Measurements from ENCODE around the gene DAAM2. TPM values are rescaled to one million over a fixed set of nuclear protein-coding genes. Genes with fewer than 3 reads are reported as not detected.

DAAM2 gene
- total RNA-seq, 6 donors from 2014 or later, result 21.0 to 81.7 (median 31.9) TPM

GRCh38 chr6:39907871-39908575 lies 115.8 kb downstream of the DAAM2 start:
- no peak for DNase-seq
- Histone ChIP-seq H3K4me3 (no peak overlapping the region), H3K4me1 (no peaks in the 10 kb centered on the region), H3K27ac (no peak overlapping the region), H3K9me3 (no peaks in the 10 kb centered on the region), H3K27me3 (no peaks in the 10 kb centered on the region), H3K36me3 (peaks cover 0 to 63% (median 30%) of the 10 kb centered on the region in 4 donors)
- ATAC-seq (ENCODE audit: low FRiP score in 2 of 2), result no peak
- WGBS, 2 donors, result 85 to 97% methylated on average over 5 of the region's 5 CpGs
- TF ChIP-seq EP300 (IDR thresholded peaks at IDR 0.05) (no peak), POLR2AphosphoS5 (IDR thresholded peaks at IDR 0.05) (no peak), POLR2A (IDR thresholded peaks at IDR 0.05) (no peak)

- no peaks in the 10 kb centered on the region for H3K4me1 ChIP-seq
- no peak overlapping the region for H3K4me3 ChIP-seq
- no peak for DNase-seq
- TF ChIP-seq CTCF (IDR thresholded peaks at IDR 0.05) (no peak), POLR2AphosphoS5 (IDR thresholded peaks at IDR 0.05) (no peak), POLR2A (IDR thresholded peaks at IDR 0.05) (no peak), EP300 (IDR thresholded peaks at IDR 0.05) (no peak)
- H3K27ac ChIP-seq, result no peak overlapping the region
- H3K9me3 ChIP-seq, result no peaks in the 10 kb centered on the region
- H3K27me3 ChIP-seq, result no peaks in the 10 kb centered on the region
- no peak for ATAC-seq (ENCODE audit: low FRiP score in 2 of 2)
- 86 to 90% methylated on average over 13 of the region's 13 CpGs for WGBS, 2 donors
- peaks cover 0 to 66% (median 37%) of the 10 kb centered on the region in 4 donors for H3K36me3 ChIP-seq
Observed at GRCh38 chr6:39908838-39909583, 116.8 kb downstream of the DAAM2 start.

- TF ChIP-seq EP300 (IDR thresholded peaks at IDR 0.05) (no peak), POLR2A (IDR thresholded peaks at IDR 0.05) (no peak), CTCF (IDR thresholded peaks at IDR 0.05) (no peak), POLR2AphosphoS5 (IDR thresholded peaks at IDR 0.05) (no peak)
- WGBS, 2 donors, result 92 to 100% methylated on average over 5 of the region's 5 CpGs
- H3K27ac ChIP-seq, result no peak overlapping the region
- no peak for DNase-seq
- no peaks in the 10 kb centered on the region for H3K27me3 ChIP-seq
- peaks cover 0 to 71% (median 40%) of the 10 kb centered on the region in 4 donors for H3K36me3 ChIP-seq
- no peak overlapping the region for H3K4me3 ChIP-seq
- no peak for ATAC-seq (ENCODE audit: low FRiP score in 2 of 2)
- H3K9me3 ChIP-seq, result no peaks in the 10 kb centered on the region
- no peaks in the 10 kb centered on the region for H3K4me1 ChIP-seq
Observed at GRCh38 chr6:39909701-39910100, 117.5 kb downstream of the DAAM2 start.

- H3K4me3 ChIP-seq, result no peak overlapping the region
- no peak for DNase-seq
- H3K36me3 ChIP-seq, result peaks cover 0 to 75% (median 41%) of the 10 kb centered on the region in 4 donors
- H3K27me3 ChIP-seq, result no peaks in the 10 kb centered on the region
- H3K27ac ChIP-seq, result no peak overlapping the region
- ATAC-seq (ENCODE audit: low FRiP score in 2 of 2), result no peak
- no peaks in the 10 kb centered on the region for H3K4me1 ChIP-seq
- no peak for TF ChIP-seq POLR2AphosphoS5 (IDR thresholded peaks at IDR 0.05)
- TF ChIP-seq EP300 (IDR thresholded peaks at IDR 0.05), result no peak
- no peak for TF ChIP-seq CTCF (IDR thresholded peaks at IDR 0.05)
- TF ChIP-seq POLR2A (IDR thresholded peaks at IDR 0.05), result no peak
- no peaks in the 10 kb centered on the region for H3K9me3 ChIP-seq
Observed at GRCh38 chr6:39910164-39910563, 118.0 kb downstream of the DAAM2 start.

GRCh38 chr6:39910744-39911143 lies 118.6 kb downstream of the DAAM2 start:
- Histone ChIP-seq H3K27ac (no peak overlapping the region), H3K4me3 (no peak overlapping the region), H3K27me3 (no peaks in the 10 kb centered on the region), H3K36me3 (peaks cover 0 to 75% (median 43%) of the 10 kb centered on the region in 4 donors), H3K9me3 (no peaks in the 10 kb centered on the region), H3K4me1 (no peaks in the 10 kb centered on the region)
- ATAC-seq (ENCODE audit: low FRiP score in 2 of 2) (no peak), DNase-seq (no peak)
- TF ChIP-seq CTCF (IDR thresholded peaks at IDR 0.05), result no peak
- no peak for TF ChIP-seq POLR2AphosphoS5 (IDR thresholded peaks at IDR 0.05)
- no peak for TF ChIP-seq POLR2A (IDR thresholded peaks at IDR 0.05)
- TF ChIP-seq EP300 (IDR thresholded peaks at IDR 0.05), result no peak
- WGBS, 2 donors, result 84 to 92% methylated on average over 2 of the region's 2 CpGs
